IMR-90 (cell line): ENCODE measurements around the gene RHBDF2. TPM values are rescaled to one million over a fixed set of nuclear protein-coding genes. Genes with fewer than 3 reads are reported as not detected.
A peak's percentile ranks its signal among the peaks of the same experiment; 100 is the strongest.

Source experiments
- ATAC-seq: fragments of 200-7000 bp; cut with Tn5 transposase; 2 replicates; pipeline ENCODE4 v1.9.1; 2020; ENCODE audit warnings: low read depth, mild to moderate bottlenecking, moderate library complexity
- BruUV-seq: library from RNA; stranded (reverse); fragments of 400-500 nt; replicated peaks from 2 replicates; lab custom pipeline; 2021; lab: Mats Ljungman, UMichigan
- CTCF ChIA-PET: fragments of 300-600 bp; formaldehyde crosslinking; extraction: SDS; loops from one replicate; lab custom pipeline; 2021; ENCODE audit warnings: antibody characterized with exemption; lab: Yijun Ruan, JAX
- POLR2A ChIA-PET: fragments of 300-600 bp; sonication (Branson Sonifier 250); formaldehyde crosslinking; loops from one replicate; lab custom pipeline; 2022; ENCODE audit warnings: antibody characterized with exemption; ENCODE audit not compliant: unreplicated experiment; lab: Charles Lee
- DNase-seq: peaks from one replicate; pipeline ENCODE4 v3.0.0; 2013
- H2AFZ ChIP-seq: replicated peaks from 2 replicates; pipeline ENCODE3; 2013; ENCODE audit warnings: low read length, mild to moderate bottlenecking; ENCODE audit not compliant: poor library complexity
- H2AK5ac ChIP-seq: 2 replicates; pipeline ENCODE4 v1.6.1; 2013; ENCODE audit warnings: low read depth, low read length, inconsistent platforms
- H2AK9ac ChIP-seq: replicated peaks from 2 replicates; pipeline ENCODE3; 2013; ENCODE audit warnings: mild to moderate bottlenecking, low read depth, low read length, moderate library complexity; ENCODE audit not compliant: poor library complexity
- H2BK120ac ChIP-seq: 2 replicates; pipeline ENCODE4 v1.6.1; 2013; ENCODE audit warnings: low read depth, low read length, inconsistent platforms
- H2BK15ac ChIP-seq: 3 replicates; pipeline ENCODE4 v1.6.1; 2013; ENCODE audit warnings: low read depth, low read length, inconsistent platforms
- H2BK20ac ChIP-seq: 2 replicates; pipeline ENCODE4 v1.6.1; 2013; ENCODE audit warnings: low read depth, mild to moderate bottlenecking, inconsistent platforms, low read length, moderate library complexity
- H2BK5ac ChIP-seq: 2 replicates; pipeline ENCODE4 v1.6.1; 2013; ENCODE audit warnings: mild to moderate bottlenecking, low read depth, low read length, inconsistent platforms; ENCODE audit not compliant: poor library complexity, severe bottlenecking
- H3K14ac ChIP-seq: replicated peaks from 2 replicates; pipeline ENCODE4 v1.6.1; 2013; ENCODE audit warnings: low read depth, low read length, inconsistent platforms
- H3K18ac ChIP-seq: 2 replicates; pipeline ENCODE4 v1.6.1; 2013; ENCODE audit warnings: low read depth, low read length, control low read depth
- H3K23ac ChIP-seq: 2 replicates; pipeline ENCODE4 v1.6.1; 2013; ENCODE audit warnings: low read depth, low read length, inconsistent platforms
- H3K27ac ChIP-seq: 2 replicates; pipeline ENCODE4 v1.5.1; 2013; ENCODE audit warnings: mild to moderate bottlenecking, control low read depth, low read length; ENCODE audit not compliant: insufficient read depth
- H3K27me3 ChIP-seq: 2 replicates; pipeline ENCODE4 v1.6.1; 2013; ENCODE audit warnings: low read length; ENCODE audit not compliant: control insufficient read depth, insufficient read depth
- H3K36me3 ChIP-seq: 2 replicates; pipeline ENCODE4 v1.6.1; 2013; ENCODE audit warnings: low read length, mixed read lengths; ENCODE audit not compliant: control insufficient read depth, insufficient read depth
- H3K4ac ChIP-seq: 2 replicates; pipeline ENCODE4 v1.6.1; 2013; ENCODE audit warnings: low read depth, low read length, inconsistent platforms
- H3K4me1 ChIP-seq: 2 replicates; pipeline ENCODE4 v1.6.1; 2013; ENCODE audit warnings: low read length, mixed read lengths; ENCODE audit not compliant: control insufficient read depth, insufficient read depth
- H3K4me2 ChIP-seq: 2 replicates; pipeline ENCODE4 v1.6.1; 2013; ENCODE audit warnings: low read depth, mild to moderate bottlenecking, control low read depth, low read length, moderate library complexity
- H3K4me3 ChIP-seq: 2 replicates; pipeline ENCODE4 v1.5.1; 2013; ENCODE audit warnings: low read depth, mild to moderate bottlenecking, control low read depth, low read length, moderate library complexity; ENCODE audit not compliant: insufficient read depth
- H3K56ac ChIP-seq: 2 replicates; pipeline ENCODE4 v1.6.1; 2013; ENCODE audit warnings: low read length, inconsistent platforms; ENCODE audit not compliant: insufficient read depth; ENCODE audit errors: extremely low read depth
- H3K79me1 ChIP-seq, 2 experiments: 2 replicates each; pipeline ENCODE4 v1.6.1; 2013; ENCODE audit warnings: low read length in 2 of 2, inconsistent platforms in 1 of 2, low read depth in 1 of 2
- H3K9ac ChIP-seq: 2 replicates; pipeline ENCODE4 v1.6.1; 2013; ENCODE audit warnings: low read depth, low read length, control low read depth
- H3K9me1 ChIP-seq: 2 replicates; pipeline ENCODE4 v1.6.1; 2013; ENCODE audit warnings: low read length, inconsistent platforms; ENCODE audit not compliant: insufficient read depth
- H3K9me3 ChIP-seq: 2 replicates; pipeline ENCODE4 v1.6.1; 2013; ENCODE audit warnings: low read length; ENCODE audit not compliant: control insufficient read depth, insufficient read depth
- H4K20me1 ChIP-seq: 2 replicates; pipeline ENCODE4 v1.6.1; 2013; ENCODE audit warnings: low read length, inconsistent platforms; ENCODE audit not compliant: insufficient read depth
- H4K5ac ChIP-seq: 2 replicates; pipeline ENCODE4 v1.6.1; 2013; ENCODE audit warnings: mild to moderate bottlenecking, low read depth, low read length, control low read depth
- H4K8ac ChIP-seq, 2 experiments: 2 replicates each; pipeline ENCODE4 v1.6.1; 2013; ENCODE audit warnings: low read depth in 2 of 2, low read length in 2 of 2, control low read depth in 1 of 2, inconsistent platforms in 1 of 2
- H4K91ac ChIP-seq: 2 replicates; pipeline ENCODE4 v1.6.1; 2013; ENCODE audit warnings: low read depth, low read length, inconsistent platforms; ENCODE audit not compliant: insufficient read depth
- BHLHE40 ChIP-seq: fragments of 150-350 bp; IDR thresholded peaks from 2 replicates; pipeline ENCODE4 v1.6.1; 2016; ENCODE audit warnings: mild to moderate bottlenecking, low read depth, low read length
- CHD1 ChIP-seq: IDR thresholded peaks from 2 replicates; pipeline ENCODE4 v1.6.1; 2012; ENCODE audit warnings: low read depth, low read length, improper control_type of control experiment
- MAFK ChIP-seq: IDR thresholded peaks from 2 replicates; pipeline ENCODE4 v1.6.1; 2012; ENCODE audit warnings: low read depth, low read length, improper control_type of control experiment
- NFE2L2 ChIP-seq: fragments of 150-350 bp; IDR thresholded peaks from 2 replicates; pipeline ENCODE4 v1.6.1; 2016; ENCODE audit warnings: low read depth, mild to moderate bottlenecking, low read length
- RCOR1 ChIP-seq: IDR thresholded peaks from 2 replicates; pipeline ENCODE4 v1.6.1; 2012; ENCODE audit warnings: mild to moderate bottlenecking, low read length, improper control_type of control experiment; ENCODE audit not compliant: insufficient replicate concordance
- whole genome bisulfite sequencing, 2 experiments: methylation state at CpG; one replicate each; pipeline versions ENCODE4 v1.1.5 to v1.1.7; 2013; ENCODE audit warnings: missing lambda C conversion rate in 2 of 2; ENCODE audit not compliant: insufficient read length in 1 of 2; ENCODE audit errors: extremely low coverage in 2 of 2; 5-methylcytosine and 5-hydroxymethylcytosine counted together
- dilution Hi-C: fragments of 300-500 bp; cut with HindIII; formaldehyde crosslinking; loops from one replicate; pipeline ENCODE4 v1.14.3; 2018; ENCODE audit warnings: low sequenced_read_pairs; ENCODE audit not compliant: unreplicated experiment
- in situ Hi-C: fragments of 300-500 bp; cut with MboI; formaldehyde crosslinking; loops from 3 replicates; pipeline ENCODE4 v1.14.3; 2019; ENCODE audit warnings: low sequenced_read_pairs, inconsistent platforms, mixed read lengths
- intact Hi-C: fragments of 100-400 bp; cut with micrococcal nuclease; formaldehyde crosslinking; loops from 2 replicates; pipeline ENCODE4 v1.10.0; 2022
- polyA plus RNA-seq, 3 experiments: library from polyadenylated mRNA; depleted of rRNA; stranded (reverse); fragments of >200 nt; gene quantifications; 2 replicates each; pipeline ENCODE4 v1.2.3, GENCODE V29; 2012; ENCODE audit warnings: low replicate concordance in 1 of 3
- total RNA-seq: library from RNA; depleted of rRNA; stranded (reverse); fragments of >200 nt; gene quantifications from 2 replicates; pipeline ENCODE4 v1.2.3, GENCODE V29; 2012
- TF ChIP-seq, protein P1 (sequence below): fragments of 150-350 bp; IDR thresholded peaks from 2 replicates; pipeline ENCODE4 v1.6.1; 2017; ENCODE audit warnings: mild to moderate bottlenecking, antibody characterized with exemption, low read length, low read depth

The RHBDF2 gene
- total and polyA plus RNA-seq, 2 of the 4 experiments (the other 2 are of a cell fraction) = 1.3 to 8.3 TPM

GRCh38 chr17:76542984-76543383, 41.8 kb upstream of the RHBDF2 start:
- Histone ChIP-seq H3K4me2 (no peak overlapping the region), H4K20me1 (peaks cover 6% of the 10 kb centered on the region; the same call in 1 of the 2 replicates), H3K23ac (no peak overlapping the region), H3K14ac (no peak overlapping the region), H2AK9ac (no peak overlapping the region), H2BK15ac (no peak overlapping the region), H3K27ac (no peak overlapping the region), H2BK120ac (no peak overlapping the region), H4K8ac (no peak overlapping the region), H3K9me1 (peaks cover 22% of the 10 kb centered on the region), H3K4me3 (no peak overlapping the region), H3K4ac (no peak overlapping the region), H4K5ac (no peak overlapping the region), H3K36me3 (no peaks in the 10 kb centered on the region), H3K4me1 (peaks cover 22% of the 10 kb centered on the region), H3K9ac (no peak overlapping the region), H3K56ac (no peak overlapping the region), H3K9me3 (no peaks in the 10 kb centered on the region), H2BK20ac (no peak overlapping the region), H2BK5ac (no peak overlapping the region), H3K79me1 (0 out of 4 replicates have a peak, but pooled peaks cover 0 to 5% of the 10 kb centered on the region in 2 experiments), H4K91ac (no peak overlapping the region), H2AK5ac (peak overlapping the region; percentile 60), H2AFZ (no peak overlapping the region), H3K27me3 (peaks cover 1% of the 10 kb centered on the region; the same call in 1 of the 2 replicates), H3K18ac (no peak overlapping the region)
- dilution Hi-C loops (no loop called here), intact Hi-C loops (no loop called here), in situ Hi-C loops (no loop called here)
- no TSS peak for BruUV-seq
- TF ChIP-seq RCOR1 = no peak
- no peak for TF ChIP-seq BHLHE40
- TF ChIP-seq NFE2L2 = no peak
- no peak for TF ChIP-seq MAFK
- TF ChIP-seq, protein P1, sequence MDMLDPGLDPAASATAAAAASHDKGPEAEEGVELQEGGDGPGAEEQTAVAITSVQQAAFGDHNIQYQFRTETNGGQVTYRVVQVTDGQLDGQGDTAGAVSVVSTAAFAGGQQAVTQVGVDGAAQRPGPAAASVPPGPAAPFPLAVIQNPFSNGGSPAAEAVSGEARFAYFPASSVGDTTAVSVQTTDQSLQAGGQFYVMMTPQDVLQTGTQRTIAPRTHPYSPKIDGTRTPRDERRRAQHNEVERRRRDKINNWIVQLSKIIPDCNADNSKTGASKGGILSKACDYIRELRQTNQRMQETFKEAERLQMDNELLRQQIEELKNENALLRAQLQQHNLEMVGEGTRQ = no peak
- TF ChIP-seq CHD1 = no peak
- CTCF ChIA-PET = interaction anchor here (2.4 kb wide), 1 partner anchor 20 kb away, joined by 12 read pairs; no protein-coding TSS in a partner anchor
- ATAC-seq (no peak), DNase-seq (no peak)
- POLR2A ChIA-PET = no interaction called here
- WGBS, 2 experiments = no CpG with 5 or more reads among the region's 8 CpGs
